SK-N-SH treated with all-trans-retinoic acid at 6 μM for 48 hours (cell line): Measurements from ENCODE around the gene ZBTB38.

Source experiments
- ATAC-seq: fragments of 200-7000 bp; cut with Tn5 transposase; 3 replicates; pipeline ENCODE4 v1.9.1; 2020; ENCODE audit warnings: mild to moderate bottlenecking, moderate library complexity
- ARNTL ChIP-seq: fragments of 450-650 bp; formaldehyde crosslinking; IDR thresholded peaks from 2 replicates; pipeline ENCODE4 v1.5.0; 2020; ENCODE audit warnings: low read depth, mild to moderate bottlenecking, moderate library complexity, borderline replicate concordance
- CSRNP3 ChIP-seq: fragments of 250-450 bp; sonication (Bioruptor Pico); IDR thresholded peaks from 2 replicates; pipeline ENCODE4 v1.5.1; 2021; ENCODE audit warnings: mild to moderate bottlenecking, moderate library complexity
- GLIS3 ChIP-seq: fragments of 250-450 bp; sonication (Bioruptor Pico); IDR thresholded peaks from 2 replicates; pipeline ENCODE4 v1.5.0; 2020; ENCODE audit warnings: mild to moderate bottlenecking, moderate library complexity
- ISL1 ChIP-seq: fragments of 250-450 bp; sonication (Bioruptor Pico); IDR thresholded peaks from 2 replicates; pipeline ENCODE4 v2.1.2; 2022; ENCODE audit warnings: mild to moderate bottlenecking, moderate library complexity
- OSR1 ChIP-seq: fragments of 250-450 bp; sonication (Bioruptor Pico); IDR thresholded peaks from 2 replicates; pipeline ENCODE4 v1.8.0; 2022; ENCODE audit warnings: moderate library complexity, mild to moderate bottlenecking, inconsistent platforms
- PPARA ChIP-seq: fragments of 250-450 bp; sonication (Bioruptor Pico); IDR thresholded peaks from 2 replicates; pipeline ENCODE4 v1.5.0; 2020; ENCODE audit warnings: mild to moderate bottlenecking, borderline replicate concordance
- TOX ChIP-seq: fragments of 250-450 bp; sonication (Bioruptor Pico); IDR thresholded peaks from 2 replicates; pipeline ENCODE4 v1.8.0; 2021; ENCODE audit warnings: mild to moderate bottlenecking, moderate library complexity, borderline replicate concordance
- ZC3H10 ChIP-seq: fragments of 250-450 bp; sonication (Bioruptor Pico); IDR thresholded peaks from 2 replicates; pipeline ENCODE4 v1.5.1; 2021; ENCODE audit warnings: mild to moderate bottlenecking, moderate library complexity
- ZFP30 ChIP-seq: fragments of 450-650 bp; formaldehyde crosslinking; IDR thresholded peaks from 2 replicates; pipeline ENCODE4 v1.5.0; 2022; ENCODE audit warnings: mild to moderate bottlenecking, moderate library complexity
- ZNF70 ChIP-seq: fragments of 450-650 bp; formaldehyde crosslinking; IDR thresholded peaks from 2 replicates; pipeline ENCODE4 v1.5.0; 2020; ENCODE audit warnings: mild to moderate bottlenecking, moderate library complexity
- TF ChIP-seq, protein P1 (sequence below): fragments of 250-450 bp; sonication (Bioruptor Pico); IDR thresholded peaks from 2 replicates; pipeline ENCODE4 v1.5.0; 2020; ENCODE audit warnings: mild to moderate bottlenecking, moderate library complexity
- TF ChIP-seq, protein P2 (sequence below): fragments of 250-450 bp; sonication (Bioruptor Pico); IDR thresholded peaks from 2 replicates; pipeline ENCODE4 v1.8.0; 2020; ENCODE audit warnings: mild to moderate bottlenecking, moderate library complexity, borderline replicate concordance

ZBTB38 gene

DNA sequence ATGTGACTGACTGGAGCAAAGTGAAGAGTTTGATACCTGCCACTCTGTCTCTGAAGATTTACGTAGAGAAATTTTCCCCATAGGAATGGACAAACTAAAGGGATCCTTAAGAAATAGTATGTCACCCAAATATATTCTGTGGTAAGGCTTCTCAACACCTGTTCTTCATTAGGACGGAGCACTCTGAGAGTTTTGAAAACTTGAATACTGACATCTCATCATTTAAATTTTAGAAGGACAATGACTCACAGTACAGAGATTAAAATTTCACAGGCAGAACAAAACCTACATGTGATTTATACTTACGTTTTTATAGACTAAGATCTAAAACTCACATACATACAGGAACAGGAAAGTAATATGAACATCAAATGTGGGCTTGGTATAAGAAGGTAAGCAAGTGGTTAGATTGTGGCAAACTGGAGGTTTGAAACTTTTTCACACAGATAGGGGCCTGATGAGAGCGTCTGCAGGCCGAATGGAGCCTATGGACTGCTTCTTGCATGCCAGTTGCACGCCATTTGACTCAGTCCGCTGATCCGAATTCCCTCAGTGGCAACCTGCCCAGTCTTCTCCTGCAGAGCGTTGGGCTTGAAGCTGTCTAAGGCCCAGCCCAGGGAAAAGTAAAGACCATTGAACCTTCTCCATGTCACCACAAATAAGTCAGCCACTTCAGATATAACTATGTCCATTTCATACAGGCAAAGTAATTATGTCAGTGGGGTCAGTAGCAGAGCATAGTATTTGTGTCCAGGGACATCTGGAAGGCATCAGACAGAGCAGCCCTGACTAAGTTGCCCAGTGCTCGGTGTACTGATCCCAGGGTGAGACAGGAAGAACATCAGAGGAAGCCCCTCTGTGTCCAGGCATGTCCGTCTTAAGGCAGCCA is 45.7 kb downstream of the ZBTB38 start:
- ATAC-seq: peak; percentile 74
- TF ChIP-seq ZC3H10 (CRISPR knock-in tag) (peak; percentile 57; the same call in 1 of the 2 replicates), ZNF70 (no peak)

DNA sequence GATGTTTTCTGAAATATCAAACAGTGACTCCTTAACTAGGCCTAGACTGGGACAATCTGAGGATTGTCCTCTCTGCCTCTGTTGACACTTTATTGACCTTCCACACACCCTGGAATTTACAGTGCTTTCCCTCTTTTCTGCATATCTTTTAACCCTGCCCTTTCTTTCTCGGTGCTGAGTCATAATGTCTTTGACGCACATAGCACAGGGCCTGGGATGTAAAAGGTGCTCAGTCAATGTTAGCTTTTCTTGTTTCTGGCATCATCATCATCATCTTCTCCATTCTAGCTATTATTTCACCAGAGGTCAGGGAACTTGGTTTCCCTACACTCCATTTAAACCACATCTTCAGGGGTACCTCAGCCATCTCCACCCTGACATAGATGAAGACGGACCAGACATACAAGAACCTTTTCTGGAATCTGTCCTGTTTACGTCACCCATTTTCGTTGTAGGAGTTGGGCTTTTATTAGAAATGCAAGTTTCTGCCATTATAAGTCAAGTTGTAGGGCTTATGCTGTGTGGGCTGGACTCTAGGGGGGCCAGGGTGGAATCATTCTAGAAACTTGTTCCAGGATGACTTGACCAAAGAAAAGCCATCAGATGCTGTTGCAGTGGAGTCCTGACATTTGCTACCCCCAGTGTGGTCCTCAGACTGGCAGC is 46.6 kb downstream of the ZBTB38 start:
- peak; percentile 35 for ATAC-seq
- TF ChIP-seq, protein P1, sequence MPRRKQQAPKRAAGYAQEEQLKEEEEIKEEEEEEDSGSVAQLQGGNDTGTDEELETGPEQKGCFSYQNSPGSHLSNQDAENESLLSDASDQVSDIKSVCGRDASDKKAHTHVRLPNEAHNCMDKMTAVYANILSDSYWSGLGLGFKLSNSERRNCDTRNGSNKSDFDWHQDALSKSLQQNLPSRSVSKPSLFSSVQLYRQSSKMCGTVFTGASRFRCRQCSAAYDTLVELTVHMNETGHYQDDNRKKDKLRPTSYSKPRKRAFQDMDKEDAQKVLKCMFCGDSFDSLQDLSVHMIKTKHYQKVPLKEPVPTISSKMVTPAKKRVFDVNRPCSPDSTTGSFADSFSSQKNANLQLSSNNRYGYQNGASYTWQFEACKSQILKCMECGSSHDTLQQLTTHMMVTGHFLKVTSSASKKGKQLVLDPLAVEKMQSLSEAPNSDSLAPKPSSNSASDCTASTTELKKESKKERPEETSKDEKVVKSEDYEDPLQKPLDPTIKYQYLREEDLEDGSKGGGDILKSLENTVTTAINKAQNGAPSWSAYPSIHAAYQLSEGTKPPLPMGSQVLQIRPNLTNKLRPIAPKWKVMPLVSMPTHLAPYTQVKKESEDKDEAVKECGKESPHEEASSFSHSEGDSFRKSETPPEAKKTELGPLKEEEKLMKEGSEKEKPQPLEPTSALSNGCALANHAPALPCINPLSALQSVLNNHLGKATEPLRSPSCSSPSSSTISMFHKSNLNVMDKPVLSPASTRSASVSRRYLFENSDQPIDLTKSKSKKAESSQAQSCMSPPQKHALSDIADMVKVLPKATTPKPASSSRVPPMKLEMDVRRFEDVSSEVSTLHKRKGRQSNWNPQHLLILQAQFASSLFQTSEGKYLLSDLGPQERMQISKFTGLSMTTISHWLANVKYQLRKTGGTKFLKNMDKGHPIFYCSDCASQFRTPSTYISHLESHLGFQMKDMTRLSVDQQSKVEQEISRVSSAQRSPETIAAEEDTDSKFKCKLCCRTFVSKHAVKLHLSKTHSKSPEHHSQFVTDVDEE: no peak
- no peak for TF ChIP-seq OSR1 (CRISPR knock-in tag)
- no peak for TF ChIP-seq ZFP30 (CRISPR knock-in tag)
- no peak for TF ChIP-seq CSRNP3 (CRISPR knock-in tag)
- TF ChIP-seq ZC3H10 (CRISPR knock-in tag): 0 out of 2 replicates have a peak, but pooled peaks have one; percentile 8
- TF ChIP-seq TOX (CRISPR knock-in tag): peak; percentile 78; the same call in 1 of the 2 replicates
- TF ChIP-seq ARNTL (CRISPR knock-in tag): no peak
- TF ChIP-seq ISL1 (CRISPR knock-in tag): no peak
- no peak for TF ChIP-seq GLIS3

DNA sequence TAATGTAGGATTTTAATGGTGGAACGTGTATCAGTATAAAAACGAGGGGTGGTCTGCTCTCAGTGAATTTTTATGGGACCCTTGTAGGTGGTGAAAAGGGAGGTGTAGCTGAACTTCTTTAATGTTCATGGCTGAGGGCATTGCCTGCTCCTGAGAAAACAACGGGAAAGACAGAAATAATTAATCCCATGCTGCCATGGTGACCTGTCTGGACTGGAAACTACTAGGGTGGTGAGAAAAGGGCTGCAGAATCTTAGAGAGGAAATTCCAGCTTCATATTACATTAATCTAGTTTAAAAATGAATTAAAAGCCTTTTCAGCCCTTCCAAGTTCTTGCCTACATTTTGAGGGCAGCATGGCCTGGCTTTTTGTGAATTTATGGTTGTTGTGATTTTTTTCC is 47.6 kb downstream of the ZBTB38 start:
- TF ChIP-seq, protein P2, sequence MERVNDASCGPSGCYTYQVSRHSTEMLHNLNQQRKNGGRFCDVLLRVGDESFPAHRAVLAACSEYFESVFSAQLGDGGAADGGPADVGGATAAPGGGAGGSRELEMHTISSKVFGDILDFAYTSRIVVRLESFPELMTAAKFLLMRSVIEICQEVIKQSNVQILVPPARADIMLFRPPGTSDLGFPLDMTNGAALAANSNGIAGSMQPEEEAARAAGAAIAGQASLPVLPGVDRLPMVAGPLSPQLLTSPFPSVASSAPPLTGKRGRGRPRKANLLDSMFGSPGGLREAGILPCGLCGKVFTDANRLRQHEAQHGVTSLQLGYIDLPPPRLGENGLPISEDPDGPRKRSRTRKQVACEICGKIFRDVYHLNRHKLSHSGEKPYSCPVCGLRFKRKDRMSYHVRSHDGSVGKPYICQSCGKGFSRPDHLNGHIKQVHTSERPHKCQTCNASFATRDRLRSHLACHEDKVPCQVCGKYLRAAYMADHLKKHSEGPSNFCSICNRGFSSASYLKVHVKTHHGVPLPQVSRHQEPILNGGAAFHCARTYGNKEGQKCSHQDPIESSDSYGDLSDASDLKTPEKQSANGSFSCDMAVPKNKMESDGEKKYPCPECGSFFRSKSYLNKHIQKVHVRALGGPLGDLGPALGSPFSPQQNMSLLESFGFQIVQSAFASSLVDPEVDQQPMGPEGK: no peak
- TF ChIP-seq ZC3H10 (CRISPR knock-in tag) (0 out of 2 replicates have a peak, but pooled peaks have one; percentile 34), ZFP30 (CRISPR knock-in tag) (no peak), ZNF70 (no peak), PPARA (CRISPR knock-in tag) (no peak)
- TF ChIP-seq, protein P1: no peak
- ATAC-seq: peak; percentile 51
